Measurements from ENCODE around the gene TSPAN14.
A peak's percentile ranks its signal among the peaks of the same experiment; 100 is the strongest.
"Not testable (repeated sequence)": the region's sequence is repeated elsewhere in the genome, so short reads cannot be mapped to it uniquely, and the experiment has no call there.

The TSPAN14 gene

DNA sequence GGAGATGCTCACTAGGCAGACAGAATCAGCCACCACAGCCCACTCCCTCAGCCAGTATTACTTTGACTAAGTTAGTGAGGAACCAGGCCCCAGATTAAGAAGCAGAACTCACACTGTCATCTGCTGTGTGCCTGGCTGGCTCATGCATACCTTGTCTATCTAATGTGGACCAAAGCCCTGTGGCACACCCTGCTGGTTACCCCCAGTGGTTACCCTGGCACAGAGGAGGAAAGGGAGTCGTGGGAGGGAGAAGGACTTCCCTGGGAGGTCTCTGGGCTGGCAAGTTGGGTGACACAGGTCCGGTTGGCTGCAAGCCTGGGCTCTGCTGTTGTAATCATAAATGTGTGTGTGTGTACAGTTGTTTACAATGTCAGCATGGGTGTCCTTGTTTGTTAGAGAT, 76.1 kb downstream of the TSPAN14 start:
- DNase-seq, result no peak

- no peak for DNase-seq
Observed at GRCh38 chr10:80530816-80531215, 76.7 kb downstream of the TSPAN14 start.

DNA sequence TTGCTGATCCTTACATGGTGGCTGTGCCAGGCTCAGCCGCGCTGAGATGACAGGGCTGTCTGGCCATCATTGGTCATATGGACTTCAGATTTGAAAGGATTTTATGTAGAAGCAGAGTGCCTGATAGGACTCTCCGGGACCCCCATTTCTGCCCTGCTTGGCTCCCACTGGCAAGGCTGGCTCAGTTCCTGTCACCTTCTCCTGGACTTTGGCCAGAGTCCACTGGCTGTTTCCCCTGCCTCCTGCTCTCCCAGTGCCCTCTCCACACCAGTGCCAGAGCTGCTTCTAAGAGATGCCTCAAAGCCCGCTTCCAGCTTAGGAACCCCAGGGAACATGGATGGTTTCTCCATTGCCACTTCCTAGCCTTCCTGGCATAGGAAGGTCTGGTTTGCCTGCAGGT, 78.5 kb downstream of the TSPAN14 start:
- DNase-seq, result no peak

GRCh38 chr10:80534059-80534458, 79.9 kb downstream of the TSPAN14 start:
- DNase-seq, result not testable (repeated sequence)

DNA sequence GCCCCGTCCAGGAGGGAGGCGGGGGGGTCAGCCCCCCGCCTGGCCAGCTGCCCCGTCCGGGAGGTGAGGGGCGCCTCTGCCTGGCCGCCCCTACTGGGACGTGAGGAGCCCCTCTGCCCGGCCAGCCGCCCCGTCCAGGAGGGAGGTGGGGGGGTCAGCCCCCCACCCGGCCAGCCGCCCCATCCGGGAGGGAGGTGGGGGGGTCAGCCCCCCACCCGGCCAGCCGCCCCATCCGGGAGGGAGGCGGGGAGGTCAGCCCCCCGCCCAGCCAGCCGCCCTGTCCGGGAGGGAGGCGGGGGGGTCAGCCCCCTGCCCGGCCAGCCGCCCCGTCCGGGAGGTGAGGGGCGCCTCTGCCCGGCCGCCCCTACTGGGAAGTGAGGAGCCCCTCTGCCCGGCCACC, 80.5 kb downstream of the TSPAN14 start:
- not testable (repeated sequence) for DNase-seq

GRCh38 chr10:80535671-80536360, 81.7 kb downstream of the TSPAN14 start:
- peak; percentile 55 for DNase-seq

DNA sequence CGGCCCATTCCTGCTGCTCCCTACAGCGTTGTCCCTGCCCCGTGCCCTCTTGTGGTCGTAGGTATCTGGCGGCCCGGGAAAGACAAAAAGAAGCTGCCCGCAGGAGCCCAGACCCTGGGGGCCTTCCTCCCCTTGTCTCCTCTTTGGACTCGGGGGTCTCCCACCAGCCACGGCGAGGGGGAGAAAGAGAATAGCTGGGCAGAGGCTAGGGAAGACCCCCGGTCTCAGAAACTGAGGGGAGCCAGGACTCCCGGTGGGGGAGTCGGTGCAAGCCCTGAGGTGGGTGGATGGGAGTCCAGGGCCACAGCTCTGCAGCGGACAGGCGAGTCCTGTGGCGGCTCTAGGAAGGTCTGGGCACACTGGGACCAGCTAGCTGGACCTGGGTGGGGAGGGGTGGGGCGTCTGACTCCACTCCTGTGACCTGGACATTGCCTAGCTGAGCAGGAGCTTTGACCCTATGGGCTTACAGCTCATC, 82.3 kb downstream of the TSPAN14 start:
- DNase-seq, result no peak

GRCh38 chr10:80537086-80537735, 83.1 kb downstream of the TSPAN14 start:
- no peak for DNase-seq

- no peak for DNase-seq
Observed at GRCh38 chr10:80537736-80538480, 83.8 kb downstream of the TSPAN14 start, which contains the start of gene SH2D4B. Gene SH2D4B (plus strand): TSS chr10:80537902. CDS start chr10:80538332, 430 bp downstream.

- no peak for DNase-seq
Observed at GRCh38 chr10:80538481-80539185, 84.5 kb downstream of the TSPAN14 start.

DNA sequence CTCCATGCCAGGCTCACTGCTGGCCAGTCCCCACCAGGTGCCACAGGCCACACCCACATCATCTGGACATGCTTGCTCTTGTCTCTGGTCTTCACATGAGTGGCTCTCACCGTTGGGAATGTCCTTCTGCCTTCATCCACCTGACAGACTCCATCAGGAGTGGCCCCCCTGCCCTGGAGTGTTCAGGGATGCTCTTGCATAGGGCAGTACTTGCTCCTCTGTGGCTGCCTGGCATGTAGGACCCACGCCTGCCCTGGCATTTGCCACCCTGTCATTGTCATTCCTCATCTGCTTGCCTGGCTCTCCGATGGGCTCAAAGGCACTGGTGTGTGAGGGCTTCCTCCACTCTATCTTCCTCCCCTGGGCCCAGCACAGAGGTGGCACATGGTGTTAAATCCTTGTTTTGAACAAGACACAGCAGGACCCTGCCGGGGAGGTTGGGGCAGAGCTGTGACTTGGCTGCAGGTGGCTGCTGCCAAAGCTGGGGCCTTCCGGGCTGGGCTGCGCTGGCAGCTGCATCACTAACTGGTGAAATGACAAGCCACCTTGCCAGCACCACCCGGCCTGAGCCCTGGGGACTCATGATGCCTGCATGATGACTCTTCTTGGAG, 85.4 kb downstream of the TSPAN14 start:
- no peak for DNase-seq

GRCh38 chr10:80540136-80540535, 86.0 kb downstream of the TSPAN14 start:
- no peak for DNase-seq

DNA sequence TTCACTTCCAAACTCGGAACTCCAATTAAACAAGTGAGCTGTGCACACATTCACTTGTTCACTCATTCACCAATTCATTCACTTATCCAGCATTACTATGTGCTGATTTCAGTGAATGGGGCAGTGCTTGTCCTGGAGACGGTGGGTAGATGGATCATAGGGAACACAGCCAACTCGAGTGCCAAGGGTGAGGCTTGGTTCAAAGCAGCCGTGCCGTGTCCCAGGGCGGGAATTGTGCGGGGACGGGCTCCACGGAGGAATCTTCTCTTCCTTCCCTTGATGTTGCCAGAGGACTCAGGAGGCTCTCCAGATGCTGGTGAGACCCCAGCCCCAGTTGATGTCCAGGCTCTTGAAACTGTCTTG, 86.5 kb downstream of the TSPAN14 start:
- no peak for DNase-seq

DNA sequence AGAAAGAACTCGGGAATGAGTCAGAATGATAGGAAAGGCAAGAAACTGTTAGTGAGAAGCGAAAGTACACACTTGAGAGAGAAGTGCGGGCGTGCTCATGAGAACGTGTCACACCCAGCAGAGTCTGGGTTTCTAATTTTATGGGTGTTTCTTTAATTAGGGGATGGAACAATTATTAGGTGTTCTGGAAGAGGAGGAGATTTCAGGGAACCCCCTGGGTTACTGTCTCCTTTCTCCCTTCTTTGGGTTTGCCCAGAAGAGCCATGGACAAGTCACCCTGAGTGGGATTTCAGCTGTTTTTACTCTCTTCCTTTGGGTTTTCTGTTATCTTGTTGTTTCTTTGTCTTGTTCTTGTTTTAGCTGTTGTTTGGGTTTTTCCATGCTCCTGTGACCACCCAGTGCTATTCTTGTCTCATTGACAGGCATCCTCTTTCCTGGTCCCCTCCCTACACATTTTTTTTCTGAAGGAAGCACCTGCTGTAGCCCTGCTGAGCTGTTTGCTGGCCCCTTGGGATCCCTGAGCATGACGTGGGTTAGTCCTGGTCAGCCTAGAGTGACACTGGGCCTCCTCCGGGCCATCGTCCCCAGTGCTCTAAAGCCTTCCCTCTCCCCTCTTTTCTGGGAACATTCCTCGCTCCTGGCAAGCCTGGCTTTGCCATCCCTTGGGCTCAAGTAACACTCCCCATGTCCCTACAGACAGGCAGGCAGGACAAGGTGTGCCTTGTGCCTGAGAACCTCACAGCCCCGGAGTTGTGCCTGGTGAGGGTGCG, 87.1 kb downstream of the TSPAN14 start:
- DNase-seq, result peak; percentile 1

GRCh38 chr10:80542053-80542452, 87.9 kb downstream of the TSPAN14 start:
- DNase-seq, result no peak

DNA sequence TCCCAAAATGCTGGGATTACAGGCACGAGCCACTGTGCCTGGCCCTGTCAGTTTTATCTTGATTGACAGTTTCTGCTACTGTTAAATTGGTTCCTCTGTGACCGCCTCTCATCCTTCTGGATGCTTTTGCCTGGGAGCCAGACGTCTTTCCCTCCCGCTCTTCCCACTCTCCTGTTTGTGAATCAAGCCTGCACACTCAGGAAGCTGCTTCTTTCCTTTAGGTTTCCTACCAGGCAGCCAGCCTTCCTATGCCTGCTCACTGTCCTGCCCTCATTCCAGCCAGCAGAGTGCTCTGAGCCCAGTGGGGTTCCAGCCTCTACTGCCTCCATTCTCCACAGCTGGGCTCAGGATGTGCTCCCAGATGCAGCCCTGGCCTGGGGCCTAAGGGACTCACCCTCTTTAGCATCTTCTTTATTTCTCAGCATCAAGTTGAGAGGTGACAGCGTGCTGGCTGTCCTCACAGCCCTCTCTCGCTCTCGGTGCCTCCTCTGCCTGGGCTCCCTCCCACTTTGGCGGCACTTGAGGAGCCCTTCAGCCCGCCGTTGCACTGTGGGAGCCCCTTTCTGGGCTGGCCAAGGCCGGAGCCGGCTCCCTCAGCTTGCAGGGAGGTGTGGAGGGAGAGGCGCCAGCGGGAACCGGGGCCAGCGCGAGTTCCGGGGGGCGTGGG, 88.7 kb downstream of the TSPAN14 start:
- DNase-seq, result no peak

DNA sequence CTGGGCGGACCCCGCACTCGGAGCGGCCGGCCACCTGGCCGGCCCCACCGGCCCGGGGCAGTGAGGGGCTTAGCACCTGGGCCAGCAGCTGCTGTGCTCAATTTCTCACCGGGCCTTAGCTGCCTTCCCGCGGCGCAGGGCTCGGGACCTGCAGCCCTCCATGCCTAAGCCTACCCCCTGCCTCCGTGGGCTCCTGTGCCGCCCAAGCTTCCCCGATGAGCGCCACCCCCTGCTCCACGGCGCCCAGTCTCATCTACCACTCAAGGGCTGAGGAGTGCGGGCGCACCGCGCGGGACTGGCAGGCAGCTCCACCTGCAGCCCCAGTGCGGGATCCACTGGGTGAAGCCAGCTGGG, 89.2 kb downstream of the TSPAN14 start:
- DNase-seq, result not testable (repeated sequence)

GRCh38 chr10:80544316-80544953, 90.3 kb downstream of the TSPAN14 start:
- no peak for DNase-seq

DNA sequence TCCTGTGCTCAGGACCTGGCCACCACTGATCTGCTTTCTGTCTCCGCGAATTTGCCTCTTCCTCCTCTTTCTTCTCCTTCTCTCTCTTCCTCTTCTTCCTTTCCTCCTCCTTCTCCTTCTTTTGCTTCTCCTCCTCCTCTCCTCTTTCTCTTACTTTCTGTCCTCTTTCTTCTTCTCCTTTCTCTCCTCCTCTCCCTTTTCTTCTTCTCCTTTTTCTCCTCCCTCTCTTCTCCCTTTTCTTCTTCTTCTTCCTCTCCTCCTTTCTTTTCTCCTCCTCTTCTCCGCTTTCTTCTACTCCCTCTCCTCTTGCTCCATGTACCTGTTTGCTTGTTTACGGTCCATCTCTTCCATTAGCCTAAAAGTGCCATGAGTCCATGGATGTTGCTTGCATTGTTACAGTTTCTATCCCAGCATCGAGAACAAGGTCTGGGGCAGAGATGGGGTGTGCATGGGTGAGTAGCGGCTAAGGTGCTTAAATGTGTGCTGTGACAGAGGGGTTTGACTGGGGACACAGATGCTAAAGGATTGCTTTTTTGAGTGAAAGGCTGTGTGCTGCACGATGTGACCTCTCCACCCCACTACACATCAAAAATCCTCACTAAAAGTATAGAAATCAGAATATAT, 91.3 kb downstream of the TSPAN14 start:
- DNase-seq, result no peak

DNA sequence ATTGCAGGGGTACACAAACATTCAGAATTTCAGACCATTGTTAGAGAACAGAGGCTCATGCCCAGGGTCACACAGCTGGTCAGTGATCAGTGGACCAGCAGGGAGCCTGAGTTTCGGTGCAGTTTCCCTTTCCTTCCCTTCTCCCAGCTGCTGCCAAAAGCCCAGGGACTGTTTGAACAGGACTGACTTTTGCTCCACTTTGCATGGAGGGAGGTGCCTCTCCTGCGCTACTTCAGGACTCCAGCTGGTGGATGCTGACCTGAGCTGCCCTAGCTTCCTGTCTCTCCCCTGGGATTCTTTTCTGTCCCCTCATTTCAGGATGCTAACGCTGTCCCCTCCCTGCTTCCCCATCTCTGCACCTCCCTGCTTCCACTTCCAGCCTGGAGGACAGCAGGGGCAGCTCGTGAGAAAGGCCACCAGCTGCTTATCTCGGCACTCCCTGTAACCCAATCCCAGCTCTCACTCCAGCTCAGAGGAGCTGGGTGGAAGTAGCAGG, 98.1 kb downstream of the TSPAN14 start:
- peak; percentile 1 for DNase-seq
